Smooth muscle cell (in vitro differentiated cells): ENCODE data around the gene PLEKHJ1. TPM values are rescaled to one million over a fixed set of nuclear protein-coding genes. Genes with fewer than 3 reads are reported as not detected.

Experiments
- DNase-seq: peaks from one replicate; lab custom pipeline; 2025; ENCODE audit not compliant: unreplicated experiment; lab: John Stamatoyannopoulos, UW
- H2AFZ ChIP-seq: fragments of 200-600 bp; sonication (generic); 2 replicates; pipeline ENCODE4 v1.6.0; 2016; ENCODE audit warnings: antibody characterized with exemption, low read depth, mild to moderate bottlenecking
- H3F3A ChIP-seq: fragments of 200-600 bp; sonication (generic); 2 replicates; pipeline ENCODE4 v1.6.0; 2017; ENCODE audit warnings: antibody characterized with exemption, low read depth
- H3K27ac ChIP-seq: fragments of 200-600 bp; sonication (generic); 2 replicates; pipeline ENCODE4 v1.5.1; 2016; ENCODE audit warnings: low read depth, mild to moderate bottlenecking
- H3K27me3 ChIP-seq: fragments of 200-600 bp; sonication (generic); 2 replicates; pipeline ENCODE4 v1.6.1; 2016; ENCODE audit warnings: low read depth, mild to moderate bottlenecking
- H3K36me3 ChIP-seq: fragments of 200-600 bp; sonication (generic); 2 replicates; pipeline ENCODE4 v1.5.1; 2016; ENCODE audit warnings: low read depth
- H3K4me1 ChIP-seq: fragments of 200-600 bp; sonication (generic); 2 replicates; pipeline ENCODE4 v1.5.1; 2016; ENCODE audit warnings: low read depth
- H3K4me2 ChIP-seq: fragments of 200-600 bp; sonication (generic); 2 replicates; pipeline ENCODE4 v1.6.0; 2016; ENCODE audit warnings: mild to moderate bottlenecking
- H3K4me3 ChIP-seq: fragments of 200-600 bp; sonication (generic); 2 replicates; pipeline ENCODE4 v1.5.1; 2016; ENCODE audit warnings: mild to moderate bottlenecking
- H3K79me2 ChIP-seq: fragments of 200-600 bp; sonication (generic); 2 replicates; pipeline ENCODE4 v1.6.0; 2016; ENCODE audit warnings: low read depth, mild to moderate bottlenecking
- H3K9ac ChIP-seq: fragments of 200-600 bp; sonication (generic); 2 replicates; pipeline ENCODE4 v1.6.0; 2016; ENCODE audit warnings: low read depth
- H3K9me3 ChIP-seq: fragments of 200-600 bp; sonication (generic); replicated peaks from 2 replicates; pipeline ENCODE4 v1.5.1; 2016; ENCODE audit warnings: low read depth
- H4K20me1 ChIP-seq: fragments of 200-600 bp; sonication (generic); 2 replicates; pipeline ENCODE4 v1.6.0; 2016; ENCODE audit warnings: low read depth
- CTCF ChIP-seq: fragments of 200-600 bp; sonication (generic); IDR thresholded peaks from 2 replicates; pipeline ENCODE4 v1.5.1; 2017; ENCODE audit warnings: borderline replicate concordance, mild to moderate bottlenecking, antibody characterized with exemption; ENCODE audit not compliant: insufficient read depth, poor library complexity, severe bottlenecking
- WGBS: methylation state at CpG from one replicate; pipeline ENCODE4 v1.1.7; 2016; ENCODE audit warnings: low lambda C conversion rate; 5-methylcytosine and 5-hydroxymethylcytosine counted together
- polyA plus RNA-seq: library from polyadenylated mRNA; unstranded; fragments of >200 nt; fragmentation: Nextera tagmentation; extraction: Ambion mirVana; gene quantifications from 2 replicates; pipeline ENCODE4 v1.2.1, GENCODE V29; 2016
- total RNA-seq: library from RNA; depleted of rRNA; stranded (reverse); fragments of >200 nt; gene quantifications from 2 replicates; pipeline ENCODE4 v1.2.3, GENCODE V29; 2014

The PLEKHJ1 gene
- total and polyA plus RNA-seq, 2 experiments from 2014 or later: 38.6 to 76.5 TPM

- Histone ChIP-seq H3F3A (no peaks in the 10 kb centered on the region), H3K4me3 (no peak overlapping the region), H2AFZ (no peak overlapping the region), H3K36me3 (peaks cover 5% of the 10 kb centered on the region), H3K9me3 (no peaks in the 10 kb centered on the region), H4K20me1 (no peaks in the 10 kb centered on the region), H3K27me3 (no peaks in the 10 kb centered on the region), H3K9ac (no peak overlapping the region), H3K79me2 (no peaks in the 10 kb centered on the region), H3K27ac (no peak overlapping the region), H3K4me2 (no peak overlapping the region), H3K4me1 (no peaks in the 10 kb centered on the region)
- 95% methylated on average over 24 of the region's 26 CpGs for WGBS
- no peak for TF ChIP-seq CTCF
- no peak for DNase-seq
These were observed 22.3 kb downstream of the PLEKHJ1 start for GRCh38 chr19:2213799-2214198.

- no peak overlapping the region for H3K4me2 ChIP-seq
- no peaks in the 10 kb centered on the region for H3F3A ChIP-seq
- WGBS: 95% methylated on average over 21 of the region's 21 CpGs
- H3K36me3 ChIP-seq: peaks cover 5% of the 10 kb centered on the region
- no peak for TF ChIP-seq CTCF
- H3K9ac ChIP-seq: no peak overlapping the region
- peaks cover 3% of the 10 kb centered on the region for H3K4me1 ChIP-seq
- DNase-seq: no peak
- H3K79me2 ChIP-seq: no peaks in the 10 kb centered on the region
- no peaks in the 10 kb centered on the region for H3K9me3 ChIP-seq
- H3K27me3 ChIP-seq: no peaks in the 10 kb centered on the region
- no peak overlapping the region for H2AFZ ChIP-seq
- H4K20me1 ChIP-seq: peaks cover 3% of the 10 kb centered on the region
- H3K27ac ChIP-seq: no peak overlapping the region
- no peak overlapping the region for H3K4me3 ChIP-seq
These were observed 23.0 kb downstream of the PLEKHJ1 start for GRCh38 chr19:2212861-2213711.

- 97% methylated on average over 32 of the region's 33 CpGs for WGBS
- no peak overlapping the region for H3K4me3 ChIP-seq
- peaks cover 5% of the 10 kb centered on the region for H3K36me3 ChIP-seq
- DNase-seq: no peak
- no peaks in the 10 kb centered on the region for H3K79me2 ChIP-seq
- no peak for TF ChIP-seq CTCF
- H3F3A ChIP-seq: no peaks in the 10 kb centered on the region
- no peak overlapping the region for H3K9ac ChIP-seq
- H3K4me2 ChIP-seq: no peak overlapping the region
- peaks cover 11% of the 10 kb centered on the region for H4K20me1 ChIP-seq
- no peak overlapping the region for H3K27ac ChIP-seq
- H3K27me3 ChIP-seq: no peaks in the 10 kb centered on the region
- no peaks in the 10 kb centered on the region for H3K9me3 ChIP-seq
- no peak overlapping the region for H2AFZ ChIP-seq
- peaks cover 6% of the 10 kb centered on the region for H3K4me1 ChIP-seq
These were observed 25.0 kb downstream of the PLEKHJ1 start for GRCh38 chr19:2210987-2211740.
